Gastrocnemius medialis (tissue), 4 donors: ENCODE data around the gene USP2.

ENCODE experiments used
- POLR2A ChIP-seq, 2 donors: fragments of 450-650 bp; IDR thresholded peaks; one replicate each; pipeline ENCODE4 v1.6.1; 2017; ENCODE audit warnings: antibody characterized with exemption in 2 of 2, mild to moderate bottlenecking in 2 of 2, moderate library complexity in 2 of 2
- TF ChIP-seq, protein P1 (sequence below), 5 experiments: fragments of 450-650 bp in 3 of 5; fragments of 200-600 bp in 2 of 5; sonication (generic) in 2 of 5; IDR thresholded peaks in 4 of 5; conservative IDR thresholded peaks in 1 of 5; 1 replicate in 4 of 5; 2 replicates in 1 of 5; pipeline ENCODE4 v1.5.1; 2016 to 2019; ENCODE audit warnings: antibody characterized with exemption in 5 of 5, mild to moderate bottlenecking in 3 of 5, moderate library complexity in 3 of 5

DNA sequence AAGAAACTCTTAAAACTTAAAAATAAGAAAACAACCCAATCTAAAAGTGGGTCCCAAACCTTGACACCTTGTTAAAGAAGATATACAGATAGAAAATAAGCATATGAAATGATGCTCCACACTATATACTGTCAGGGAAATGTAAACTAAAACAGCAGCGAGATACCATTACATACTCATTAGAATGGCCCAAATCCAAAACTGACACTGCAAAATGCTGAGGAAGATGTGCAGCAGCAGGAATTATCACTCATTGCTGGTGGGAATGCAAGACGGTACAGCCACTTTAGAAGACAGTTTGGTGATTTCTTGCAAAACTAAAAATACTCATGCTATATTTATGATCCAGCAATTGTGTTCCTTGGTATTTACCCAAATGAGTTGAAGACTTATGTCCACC lies 52.2 kb downstream of the USP2 start:
- TF ChIP-seq POLR2A (IDR thresholded peaks at IDR 0.05): no peak
- TF ChIP-seq, protein P1, sequence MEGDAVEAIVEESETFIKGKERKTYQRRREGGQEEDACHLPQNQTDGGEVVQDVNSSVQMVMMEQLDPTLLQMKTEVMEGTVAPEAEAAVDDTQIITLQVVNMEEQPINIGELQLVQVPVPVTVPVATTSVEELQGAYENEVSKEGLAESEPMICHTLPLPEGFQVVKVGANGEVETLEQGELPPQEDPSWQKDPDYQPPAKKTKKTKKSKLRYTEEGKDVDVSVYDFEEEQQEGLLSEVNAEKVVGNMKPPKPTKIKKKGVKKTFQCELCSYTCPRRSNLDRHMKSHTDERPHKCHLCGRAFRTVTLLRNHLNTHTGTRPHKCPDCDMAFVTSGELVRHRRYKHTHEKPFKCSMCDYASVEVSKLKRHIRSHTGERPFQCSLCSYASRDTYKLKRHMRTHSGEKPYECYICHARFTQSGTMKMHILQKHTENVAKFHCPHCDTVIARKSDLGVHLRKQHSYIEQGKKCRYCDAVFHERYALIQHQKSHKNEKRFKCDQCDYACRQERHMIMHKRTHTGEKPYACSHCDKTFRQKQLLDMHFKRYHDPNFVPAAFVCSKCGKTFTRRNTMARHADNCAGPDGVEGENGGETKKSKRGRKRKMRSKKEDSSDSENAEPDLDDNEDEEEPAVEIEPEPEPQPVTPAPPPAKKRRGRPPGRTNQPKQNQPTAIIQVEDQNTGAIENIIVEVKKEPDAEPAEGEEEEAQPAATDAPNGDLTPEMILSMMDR (IDR thresholded peaks at IDR 0.05 in 4 of 5, conservative IDR thresholded peaks at IDR 0.05 in 1 of 5): no peak
